IPS DF 4.7 (cell line): ENCODE data around the gene MED13.
"Not testable (repeated sequence)": the region's sequence is repeated elsewhere in the genome, so short reads cannot be mapped to it uniquely, and the experiment has no call there.

Source experiments
- DNase-seq: peaks from one replicate; pipeline ENCODE4 v3.0.0-alpha.2; 2013; ENCODE audit warnings: low spot score; ENCODE audit errors: extremely low read depth

MED13 gene

DNA sequence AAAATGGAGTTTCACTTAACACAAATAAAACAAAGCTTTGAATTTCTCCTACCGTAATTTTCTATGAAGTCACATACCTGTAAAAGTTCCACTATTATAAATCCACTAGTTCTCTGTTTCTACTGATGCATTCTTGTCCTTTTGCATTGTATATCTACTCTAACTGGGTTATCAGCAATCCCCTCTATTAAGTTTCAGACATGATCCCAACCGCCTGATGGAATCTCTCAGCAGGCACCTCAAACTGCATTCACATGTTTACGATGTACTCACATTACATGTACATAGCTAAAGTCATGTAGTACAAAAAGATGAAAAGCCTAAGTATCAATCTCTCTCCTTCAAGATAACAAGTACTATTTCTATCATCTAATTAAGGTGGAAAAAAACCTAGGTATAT lies 64.9 kb downstream of the MED13 start:
- DNase-seq: no peak

DNA sequence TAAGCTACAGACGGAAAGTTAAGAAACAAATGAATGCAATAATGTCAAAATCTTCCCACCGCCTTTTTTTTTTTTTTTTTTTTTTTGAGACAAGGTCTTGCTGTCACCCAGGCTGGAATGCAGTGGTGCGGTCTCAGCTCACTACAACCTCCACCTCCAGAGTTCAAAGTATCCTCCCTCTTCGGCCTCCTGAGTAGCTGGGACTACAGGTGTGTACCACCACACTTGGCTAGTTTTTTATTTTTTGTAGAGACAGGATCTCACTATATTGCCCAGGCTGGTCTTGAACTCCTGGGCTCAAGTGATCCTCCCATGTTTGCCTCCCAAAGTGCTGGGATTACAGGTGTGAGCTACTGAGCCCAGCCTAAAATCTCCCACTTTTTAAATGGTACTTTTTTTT lies 66.5 kb downstream of the MED13 start:
- not testable (repeated sequence) for DNase-seq

DNA sequence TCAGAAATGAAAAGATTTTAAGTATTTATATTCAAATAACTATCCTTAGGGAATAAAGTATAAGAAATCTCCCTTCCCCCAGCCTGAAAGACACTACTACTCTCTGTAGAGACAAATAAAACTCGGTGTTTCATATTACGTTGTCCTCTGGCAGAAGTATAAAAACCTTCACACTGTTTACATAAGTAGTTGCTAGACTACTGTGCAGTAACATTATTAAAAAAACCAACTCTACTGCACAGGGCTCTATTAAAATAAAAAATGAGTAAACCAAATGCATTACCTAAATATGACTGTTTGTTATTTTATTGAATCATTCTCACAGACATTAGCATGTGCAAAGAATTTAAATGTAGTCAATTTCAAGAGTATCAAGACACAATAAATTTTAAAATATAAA lies 67.4 kb downstream of the MED13 start:
- no peak for DNase-seq

DNA sequence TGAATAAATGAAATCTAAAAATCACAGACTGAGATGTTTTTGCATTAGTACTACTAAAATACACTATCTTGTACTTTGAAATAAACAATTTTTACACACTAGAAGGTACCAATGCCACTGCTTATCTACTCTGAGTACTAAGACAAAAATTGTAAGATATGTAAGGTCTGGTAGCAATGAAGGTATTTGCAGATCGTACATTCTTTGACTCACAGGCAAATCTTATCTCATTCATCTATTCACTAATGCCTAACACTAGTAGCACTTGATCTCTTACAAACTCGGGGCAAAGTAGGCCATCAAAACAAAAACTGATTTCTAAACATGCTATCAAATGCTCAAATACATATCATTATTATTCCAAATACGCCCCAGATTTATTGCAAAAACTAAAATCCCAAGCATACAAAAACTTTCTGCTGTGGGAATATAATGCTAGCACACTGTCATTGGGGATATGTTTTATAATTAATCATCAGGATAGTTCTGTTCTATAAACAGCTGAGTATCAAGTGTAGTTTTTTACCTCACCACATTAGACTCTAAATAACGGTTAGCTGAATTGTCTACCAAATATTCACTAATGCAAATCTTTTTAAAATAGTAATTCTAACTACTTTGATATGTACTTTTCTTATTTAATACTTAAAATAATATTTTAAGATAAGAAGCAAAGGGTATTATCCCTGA lies 68.0 kb downstream of the MED13 start:
- no peak for DNase-seq

DNA sequence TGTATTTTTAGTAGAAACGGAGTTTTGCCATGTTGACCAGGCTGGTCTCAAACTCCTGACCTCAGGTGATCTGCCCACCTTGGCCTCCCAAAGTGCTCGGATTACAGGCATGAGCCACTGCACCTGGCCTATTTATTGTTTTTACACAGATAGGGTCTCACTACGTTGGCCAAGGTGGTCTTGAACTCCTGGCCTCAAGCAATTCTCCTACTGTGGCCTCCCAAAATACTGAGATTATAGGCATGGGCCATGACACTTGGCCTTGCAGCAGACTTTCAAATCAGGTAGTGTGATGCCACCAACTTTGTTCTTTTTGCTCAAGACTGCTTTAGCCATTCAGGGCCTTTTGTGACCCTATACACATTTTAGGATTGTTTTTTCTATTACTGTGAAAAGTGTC lies 75.6 kb downstream of the MED13 start:
- no peak for DNase-seq

DNA sequence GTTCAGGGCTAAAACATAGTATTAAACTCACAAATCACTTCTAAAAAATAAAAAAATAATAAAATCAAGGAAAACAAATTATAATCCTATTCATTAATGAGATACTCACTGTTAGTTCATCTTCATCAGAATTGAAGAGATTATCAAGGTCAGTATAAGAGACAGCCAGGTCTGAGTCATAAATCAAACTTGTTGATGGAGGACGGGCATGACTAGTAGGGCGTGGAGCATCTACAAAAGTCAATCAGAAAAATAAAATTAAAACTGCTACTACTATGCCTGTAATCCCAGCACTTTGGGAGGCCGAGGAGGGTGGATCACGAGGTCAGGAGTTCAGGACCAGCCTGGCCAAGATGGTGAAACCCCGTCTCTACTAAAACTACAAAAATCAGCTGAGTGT lies 78.2 kb downstream of the MED13 start:
- DNase-seq: no peak

DNA sequence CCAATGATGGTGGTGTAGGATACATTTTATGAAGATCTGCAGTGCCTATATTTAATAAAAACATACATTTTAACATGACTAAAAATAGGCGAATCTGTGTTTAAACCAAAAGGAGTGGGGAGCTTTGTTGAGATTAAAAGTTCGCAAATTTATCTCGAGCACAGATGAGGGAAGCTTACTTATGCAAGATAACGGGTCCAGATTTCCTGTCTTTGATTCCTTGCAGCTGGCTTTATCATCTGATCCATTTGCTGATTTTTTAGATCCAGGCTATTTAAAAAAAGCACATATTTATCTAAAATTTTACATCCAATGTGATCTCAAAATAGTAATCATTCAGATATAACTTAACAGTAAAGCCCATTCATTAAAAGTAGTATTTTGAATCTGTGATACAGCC lies 80.3 kb downstream of the MED13 start:
- no peak for DNase-seq

DNA sequence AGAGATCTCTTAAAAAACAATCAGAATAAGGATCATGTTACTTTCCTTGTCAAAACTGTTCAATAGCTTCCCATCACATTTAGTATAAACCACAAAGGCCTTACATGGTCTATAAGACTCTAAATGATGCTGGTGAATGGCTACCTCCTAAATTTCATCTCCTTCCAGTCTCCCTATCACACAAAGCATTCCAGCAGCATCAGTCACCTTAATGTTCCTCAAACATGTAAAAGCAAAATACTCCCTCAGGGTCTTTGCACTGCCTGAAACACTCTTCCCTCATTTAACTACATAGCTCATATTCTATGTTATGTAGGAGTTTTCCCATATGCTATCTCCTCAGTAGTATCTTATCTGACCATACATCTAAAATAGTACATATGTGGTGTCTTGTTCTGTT lies 83.8 kb downstream of the MED13 start:
- DNase-seq: no peak

DNA sequence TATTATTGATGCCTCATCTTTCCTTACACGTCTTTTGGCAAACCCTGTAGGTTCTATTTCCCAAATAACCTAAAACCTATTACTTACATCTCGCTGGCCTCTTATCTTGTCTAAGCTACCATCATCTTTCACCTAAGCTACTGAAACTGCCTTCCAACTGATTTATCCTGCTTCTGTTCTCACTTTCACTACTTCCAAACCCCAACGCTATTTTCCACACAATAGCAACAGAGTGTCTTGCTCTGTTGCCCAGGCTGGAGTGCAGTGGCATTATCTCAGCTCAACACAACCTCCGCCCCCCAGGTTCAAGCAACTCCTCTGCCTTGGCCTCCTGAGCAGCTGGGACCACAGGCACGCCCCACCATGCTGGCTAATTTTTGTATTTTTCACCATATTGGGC lies 84.5 kb downstream of the MED13 start:
- DNase-seq: no peak

DNA sequence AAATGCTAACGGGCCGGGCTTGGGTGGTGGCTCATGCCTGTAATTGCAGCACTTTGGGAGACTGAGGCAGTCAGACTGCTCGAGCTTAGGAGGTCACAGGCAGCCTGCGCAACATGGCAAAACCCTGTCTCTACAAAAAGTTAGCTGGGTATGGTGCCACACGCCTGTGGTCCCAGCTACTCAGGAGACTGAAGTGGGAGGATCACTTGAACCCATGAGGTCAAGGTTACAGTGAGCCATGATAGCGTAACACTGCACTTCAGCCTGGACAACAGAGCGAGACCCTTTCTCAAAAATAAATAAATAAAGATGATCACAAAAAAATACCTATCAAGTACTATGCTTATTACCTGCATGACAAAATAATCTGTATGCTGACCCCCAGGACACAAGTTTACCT lies 91.0 kb downstream of the MED13 start:
- DNase-seq: no peak

DNA sequence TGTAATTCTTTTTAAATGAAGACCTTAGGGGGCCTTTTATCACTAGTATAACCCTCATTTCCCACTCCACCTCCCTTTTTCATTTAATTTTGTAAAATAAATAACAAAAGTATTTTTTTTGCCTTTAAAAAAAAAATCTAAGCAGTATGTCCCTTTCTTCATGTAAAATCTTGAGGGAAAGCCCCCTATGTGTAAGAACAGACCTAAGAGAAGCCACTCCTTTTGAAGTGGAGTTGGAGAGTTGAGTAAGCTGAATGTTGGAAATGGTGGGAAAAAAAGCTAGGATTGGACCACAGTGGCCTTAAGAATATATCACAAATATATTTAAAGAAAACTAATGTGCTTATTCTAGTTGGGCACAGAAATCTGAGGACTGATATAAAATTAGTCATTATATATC lies 92.8 kb downstream of the MED13 start:
- DNase-seq: no peak

DNA sequence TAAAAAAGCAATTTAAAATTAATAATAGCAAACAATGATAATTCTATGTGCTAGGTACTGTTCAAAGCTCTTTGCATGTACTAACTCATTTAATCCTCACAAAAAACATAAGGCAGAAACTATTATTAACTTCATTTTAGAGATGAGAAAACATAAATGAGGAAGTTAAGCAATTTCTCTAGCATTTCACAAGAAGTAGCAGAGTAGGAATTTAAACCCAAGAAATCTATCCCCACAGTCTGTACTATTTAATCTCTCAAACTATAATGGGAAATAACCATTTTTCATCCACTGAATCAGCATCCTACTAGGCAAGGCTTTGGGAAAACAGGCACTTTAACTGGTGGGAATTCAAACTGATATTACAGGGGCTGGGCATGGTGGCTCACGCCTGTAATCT lies 95.0 kb downstream of the MED13 start:
- DNase-seq: no peak

DNA sequence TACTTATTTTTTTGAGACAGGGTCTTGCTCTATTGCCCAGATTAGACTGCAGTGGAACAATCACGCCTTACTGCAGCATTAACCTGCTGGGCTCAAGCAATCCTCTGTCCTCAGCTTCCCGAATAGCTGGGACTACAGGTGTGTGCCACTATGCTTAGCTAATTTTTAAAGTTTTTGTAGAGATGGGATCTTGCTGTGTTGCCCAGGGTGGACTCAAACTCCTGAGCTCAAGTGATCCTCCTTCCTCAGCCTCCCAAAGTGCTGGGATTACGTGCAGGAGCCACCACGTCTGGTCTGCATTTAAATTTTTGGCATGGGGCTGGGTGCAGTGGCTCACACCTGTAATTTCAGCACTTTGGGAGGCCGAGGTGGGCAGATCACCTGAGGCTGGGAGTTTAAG lies 96.3 kb downstream of the MED13 start:
- DNase-seq: no peak

DNA sequence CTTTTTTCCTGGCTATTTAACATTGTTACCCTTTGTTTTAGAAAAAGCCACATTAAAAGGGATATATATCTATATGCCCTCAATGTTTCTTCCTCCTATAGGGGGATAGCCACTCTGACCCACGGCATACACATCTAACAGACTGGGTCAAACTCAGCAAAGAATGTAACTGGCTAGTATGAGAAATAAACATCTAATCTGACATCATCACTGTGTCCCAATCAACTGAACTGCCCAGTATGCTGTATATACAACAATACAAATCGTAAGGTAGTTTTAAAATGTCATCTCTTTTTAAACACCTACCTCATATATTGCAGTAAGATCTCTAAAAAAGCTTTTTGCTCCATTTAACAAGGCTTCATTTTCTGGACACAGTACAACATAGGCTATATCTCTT lies 97.3 kb downstream of the MED13 start:
- DNase-seq: no peak

DNA sequence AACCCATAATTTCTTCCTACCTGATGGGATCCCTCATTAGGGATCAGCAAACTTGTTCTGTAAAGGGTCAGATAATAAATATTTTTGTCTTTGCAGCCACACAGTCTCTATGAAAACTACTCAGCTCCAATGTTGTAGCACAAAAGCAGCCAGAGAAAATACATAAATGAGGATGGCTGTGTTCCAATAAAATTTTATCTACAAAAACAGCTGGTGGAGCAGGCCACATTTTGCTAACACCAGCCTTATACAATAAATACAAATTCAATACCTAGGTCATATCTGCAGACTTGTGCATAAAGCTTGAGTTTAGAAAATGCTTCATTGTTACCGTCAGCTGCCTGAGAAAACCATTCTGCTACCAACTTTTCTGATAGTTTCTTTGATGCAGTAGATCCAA lies 98.9 kb downstream of the MED13 start:
- DNase-seq: no peak

DNA sequence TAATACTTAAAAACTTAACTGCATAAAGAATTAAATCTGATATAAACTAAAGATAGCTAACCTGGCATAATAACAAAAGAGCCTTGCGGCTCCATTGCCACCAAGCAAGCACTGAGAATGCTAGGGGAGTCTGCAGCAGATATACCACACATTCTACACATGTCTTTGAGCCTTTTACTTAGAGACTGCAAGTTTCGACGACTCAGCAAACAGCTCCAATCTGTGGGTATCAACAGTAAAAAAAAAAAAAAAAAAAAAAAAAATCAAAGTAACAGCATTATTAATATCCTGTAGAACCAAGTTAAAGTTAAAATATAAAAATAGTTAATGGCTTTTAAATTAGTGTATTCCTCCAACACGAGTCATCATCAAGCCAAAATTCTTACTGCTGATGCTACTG lies 109.5 kb downstream of the MED13 start:
- DNase-seq: no peak

DNA sequence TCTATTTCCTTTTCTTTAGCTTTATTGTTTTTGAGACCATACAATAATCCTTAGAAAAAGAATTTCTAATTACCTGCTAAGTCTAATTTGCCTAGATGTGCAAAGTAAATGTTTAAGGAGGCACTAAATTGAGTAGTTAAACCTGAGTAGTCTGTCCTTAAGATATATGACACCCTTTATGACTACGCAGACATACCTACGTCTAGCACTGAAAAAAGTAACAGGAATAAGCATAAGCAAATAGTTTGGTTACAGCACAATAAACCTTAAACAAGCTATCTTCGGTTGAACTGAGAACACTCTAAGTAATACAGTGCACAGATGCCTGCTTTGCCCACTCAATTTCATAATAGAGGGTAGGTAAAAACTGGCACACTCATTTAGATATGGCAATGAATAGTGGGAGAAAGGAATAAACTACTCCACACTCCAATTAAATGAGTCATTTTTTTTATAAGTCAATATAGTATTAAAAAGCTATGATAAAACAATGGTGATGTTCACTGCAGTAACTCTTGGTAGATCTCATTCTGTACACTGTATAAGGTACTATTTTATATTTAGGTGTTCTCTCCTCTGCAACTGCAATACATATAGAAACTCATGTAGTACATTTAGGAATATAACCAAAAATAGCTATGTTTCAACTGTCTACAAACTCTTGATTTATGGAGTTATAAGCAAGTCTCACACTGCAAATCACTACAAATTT lies 117.6 kb downstream of the MED13 start:
- no peak for DNase-seq

DNA sequence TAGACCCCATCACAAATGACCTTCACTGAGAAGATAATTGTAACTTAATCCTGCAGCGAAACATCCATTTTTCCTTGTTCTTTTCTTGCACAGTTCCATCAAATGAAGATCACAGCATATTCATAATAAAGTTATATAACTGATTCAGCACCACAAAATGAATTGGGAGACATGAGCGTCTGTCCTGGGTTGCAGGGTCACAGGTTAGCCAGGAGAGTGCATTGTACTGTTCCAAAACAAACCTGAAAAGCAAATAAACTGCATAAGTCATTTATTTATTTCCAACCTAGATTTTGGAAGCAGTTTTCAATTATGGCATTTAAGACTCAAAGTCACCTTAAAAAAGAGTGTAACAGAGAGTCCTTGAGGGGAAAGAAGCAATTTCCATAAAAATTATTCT lies 118.7 kb downstream of the MED13 start:
- no peak for DNase-seq

DNA sequence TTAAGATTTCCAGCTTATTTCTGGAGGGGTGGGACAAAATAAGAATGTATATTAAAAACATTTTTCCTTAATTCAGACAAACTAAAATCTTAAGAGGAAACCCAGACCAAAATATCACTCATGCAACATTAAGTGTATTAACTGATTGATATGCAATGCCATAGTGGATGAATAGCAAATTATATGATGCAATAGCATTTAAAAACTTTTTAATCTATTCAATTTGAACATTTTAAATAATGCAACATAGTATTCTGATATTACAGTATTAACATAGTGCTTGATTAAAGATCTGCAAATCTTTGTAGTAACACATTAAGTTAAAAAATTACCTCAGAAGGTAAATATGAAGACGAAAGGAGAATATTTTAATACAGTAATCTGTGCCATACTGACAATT lies 122.0 kb downstream of the MED13 start:
- no peak for DNase-seq

DNA sequence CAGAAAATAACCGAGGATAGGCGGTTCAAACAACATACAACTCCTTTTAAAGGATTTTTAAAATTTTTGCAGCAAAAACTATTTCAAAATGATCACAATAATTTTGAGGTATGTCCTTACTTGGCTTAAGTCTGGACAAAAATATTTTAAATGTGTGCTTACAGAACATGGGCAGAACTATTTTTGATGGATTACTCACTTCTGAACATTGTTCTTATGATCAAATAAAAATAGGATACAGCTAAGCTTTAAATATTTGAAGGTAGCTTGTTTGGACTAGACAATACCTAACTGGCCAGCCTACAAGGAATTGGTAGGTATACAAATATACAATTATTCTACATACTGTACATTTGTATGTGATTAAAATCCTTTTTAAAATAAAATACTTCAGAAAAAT lies 123.0 kb downstream of the MED13 start:
- no peak for DNase-seq

DNA sequence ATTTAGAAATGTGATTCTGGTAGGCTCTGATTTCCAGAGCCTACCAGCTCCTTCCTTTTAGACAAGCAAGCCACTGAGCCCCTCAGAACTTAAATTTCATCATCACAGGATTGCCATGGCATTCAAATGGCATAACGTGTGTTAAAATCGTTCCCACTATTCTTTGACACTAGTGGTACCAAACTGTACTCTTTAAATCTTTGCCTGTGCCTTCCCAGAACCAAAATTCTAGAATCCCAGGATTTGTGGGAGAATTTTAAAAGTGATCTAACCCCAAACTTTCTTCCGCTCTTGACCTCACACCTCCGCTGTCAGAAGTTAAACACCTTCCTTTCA lies 137.0 kb downstream of the MED13 start:
- no peak for DNase-seq

DNA sequence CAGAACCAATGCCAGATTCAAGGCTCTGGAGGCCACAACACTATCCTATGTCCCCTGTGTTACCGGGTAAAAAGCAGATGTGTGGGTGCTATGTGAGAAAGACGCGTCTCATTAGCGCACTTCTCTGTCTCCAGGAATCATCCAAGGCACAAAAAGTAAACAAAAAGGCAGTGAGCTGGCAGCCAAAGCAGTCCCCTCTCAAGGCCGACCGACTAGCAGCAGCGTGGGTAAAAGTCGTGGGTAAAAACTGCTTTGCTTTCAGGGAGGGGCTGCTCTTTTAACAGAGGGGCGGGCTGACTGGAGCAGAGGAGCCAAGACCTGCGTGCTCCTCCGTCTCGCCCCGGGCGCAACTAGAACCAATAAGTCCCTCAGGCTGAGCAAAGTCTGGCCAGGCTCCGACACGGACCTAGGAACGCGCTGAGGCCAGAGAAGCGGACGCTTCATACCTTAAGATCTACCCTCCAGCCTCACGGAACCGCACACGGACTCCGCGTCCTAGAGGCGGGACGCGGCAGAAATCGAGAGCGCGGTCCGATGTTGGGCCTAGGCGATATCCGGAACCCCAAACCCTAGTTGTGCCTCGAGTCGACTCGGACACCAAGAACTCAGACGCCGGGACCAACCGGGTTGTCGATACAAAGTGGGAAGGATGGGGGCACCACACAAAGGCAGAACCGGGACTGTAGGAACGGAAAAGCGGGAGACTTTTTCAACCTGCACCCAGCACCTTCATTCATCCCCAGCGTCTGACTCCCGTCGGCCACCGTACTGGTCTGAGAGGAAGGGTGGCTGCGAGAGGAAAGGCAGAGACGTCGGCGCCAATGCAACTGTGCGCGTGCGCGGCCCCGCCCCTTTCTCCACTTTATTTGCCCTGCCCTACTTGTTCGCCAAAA lies 137.6 kb downstream of the MED13 start, which contains the start of gene INTS2:
Gene INTS2 (minus strand): TSS at position 775 of the 893 bp plus-strand sequence. CDS start 1,338 bp downstream, outside the sequence.
- DNase-seq: peak; percentile 79
